ENCODE measurements around the gene FOXD1. TPM values are rescaled to one million over a fixed set of nuclear protein-coding genes. Genes with fewer than 3 reads are reported as not detected.

FOXD1 gene
- total RNA-seq, 1 donor from 2014 or later = 2.8 TPM

DNA sequence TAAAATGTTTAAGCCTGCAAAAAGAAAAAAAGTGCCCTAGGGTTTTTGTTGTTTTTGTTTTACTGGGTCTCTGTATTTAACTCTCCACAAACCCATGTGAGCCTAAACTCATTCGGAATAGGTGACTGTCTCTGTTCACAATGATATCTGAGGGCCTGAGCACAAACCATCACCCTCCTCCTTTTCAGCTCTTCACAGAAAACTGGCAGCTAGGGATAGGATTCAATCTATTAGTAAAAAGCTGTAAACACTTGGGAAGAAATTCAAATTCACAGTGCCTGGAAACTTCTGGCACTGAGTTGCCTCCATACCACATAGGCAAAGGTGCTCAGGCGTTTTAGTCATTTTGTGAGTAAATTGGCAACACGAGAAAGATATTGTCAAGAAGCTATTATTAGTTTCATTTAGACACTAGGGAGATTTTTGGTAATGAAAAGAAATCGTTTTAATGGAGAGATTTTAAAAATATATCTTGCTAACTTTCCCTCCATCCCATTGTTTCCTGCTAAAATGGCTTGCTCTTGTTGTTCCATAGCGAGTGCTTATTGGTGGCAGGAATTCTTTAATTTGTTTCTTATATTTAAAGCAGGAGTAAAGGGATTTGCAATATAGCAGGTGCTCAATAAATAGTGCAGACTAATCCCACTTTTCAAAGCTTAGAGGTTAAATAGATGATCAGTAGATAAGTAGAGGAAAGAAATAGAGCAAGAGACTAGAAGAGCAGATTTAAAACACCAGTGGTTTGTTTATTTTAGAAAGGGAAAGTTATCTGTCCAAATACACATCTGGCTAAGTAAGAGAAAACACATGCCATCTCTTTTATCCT, 9.7 kb downstream of the FOXD1 start:
- Mint-ChIP-seq H3K36me3 (ENCODE audit: unreplicated experiment) (peaks cover 4% of the 10 kb centered on the region), H3K27ac (ENCODE audit: unreplicated experiment) (no peak overlapping the region), H3K27me3 (ENCODE audit: unreplicated experiment) (peaks cover 39% of the 10 kb centered on the region), H3K9me3 (ENCODE audit: unreplicated experiment) (peaks cover 21% of the 10 kb centered on the region), H3K4me3 (ENCODE audit: unreplicated experiment) (no peak overlapping the region), H3K4me1 (ENCODE audit: low read depth, unreplicated experiment) (peaks cover 7% of the 10 kb centered on the region)
- no peak for TF ChIP-seq CTCF (IDR thresholded peaks at IDR 0.05; ENCODE audit: partially characterized antibody, unreplicated experiment)
- DNase-seq = no peak

- H3K36me3 Mint-ChIP-seq (ENCODE audit: unreplicated experiment) = peaks cover 4% of the 10 kb centered on the region
- no peak for DNase-seq
- H3K4me1 Mint-ChIP-seq (ENCODE audit: low read depth, unreplicated experiment) = peaks cover 7% of the 10 kb centered on the region
- peaks cover 21% of the 10 kb centered on the region for H3K9me3 Mint-ChIP-seq (ENCODE audit: unreplicated experiment)
- H3K27me3 Mint-ChIP-seq (ENCODE audit: unreplicated experiment) = peaks cover 34% of the 10 kb centered on the region
- peak overlapping the region; percentile 76 for H3K4me3 Mint-ChIP-seq (ENCODE audit: unreplicated experiment)
- no peak overlapping the region for H3K27ac Mint-ChIP-seq (ENCODE audit: unreplicated experiment)
- no peak for TF ChIP-seq CTCF (IDR thresholded peaks at IDR 0.05; ENCODE audit: partially characterized antibody, unreplicated experiment)
Observed at GRCh38 chr5:73437777-73438644, 10.6 kb downstream of the FOXD1 start.

DNA sequence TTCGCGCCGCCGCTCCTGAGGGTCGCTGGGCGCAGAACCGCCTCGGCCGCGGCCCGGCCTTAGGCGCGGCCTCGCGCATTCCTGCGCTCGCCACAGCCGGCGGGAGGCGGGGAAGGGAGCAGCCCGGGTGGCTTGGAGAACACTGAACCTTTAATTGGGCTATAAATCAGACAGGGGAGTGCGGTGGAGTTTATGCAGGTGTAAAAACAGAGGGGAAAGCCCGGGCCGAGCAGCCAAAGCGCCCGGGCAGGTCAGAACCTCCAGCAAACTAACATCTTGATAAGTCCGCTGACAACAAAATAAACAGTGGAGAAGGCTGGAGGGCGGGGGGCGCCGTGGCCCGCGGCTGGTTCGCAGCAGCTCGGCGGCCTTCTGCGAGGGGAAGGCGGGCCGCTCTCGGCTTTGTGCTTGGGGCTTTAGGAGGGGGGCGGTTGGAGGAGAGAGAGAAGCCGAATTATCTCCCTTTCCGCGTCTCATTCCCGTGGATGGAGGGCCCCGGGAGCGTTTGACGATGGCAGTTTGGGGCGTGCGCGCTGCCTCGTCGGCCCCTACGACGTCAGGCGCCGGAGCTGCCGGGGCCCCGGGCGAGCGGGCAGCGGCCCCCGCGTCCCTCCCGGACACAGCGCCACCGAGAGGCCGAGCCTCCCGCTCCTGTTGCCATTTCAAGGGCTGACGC, 11.3 kb downstream of the FOXD1 start:
- peak; percentile 72 for DNase-seq
- Mint-ChIP-seq H3K27ac (ENCODE audit: unreplicated experiment) (no peak overlapping the region), H3K9me3 (ENCODE audit: unreplicated experiment) (peaks cover 24% of the 10 kb centered on the region), H3K4me1 (ENCODE audit: low read depth, unreplicated experiment) (peaks cover 7% of the 10 kb centered on the region), H3K27me3 (ENCODE audit: unreplicated experiment) (peaks cover 33% of the 10 kb centered on the region), H3K36me3 (ENCODE audit: unreplicated experiment) (peaks cover 4% of the 10 kb centered on the region), H3K4me3 (ENCODE audit: unreplicated experiment) (peak overlapping the region; percentile 76)
- peak; percentile 45 for TF ChIP-seq CTCF (IDR thresholded peaks at IDR 0.05; ENCODE audit: partially characterized antibody, unreplicated experiment)

GRCh38 chr5:73436535-73437100, 12.0 kb downstream of the FOXD1 start:
- H3K27ac Mint-ChIP-seq (ENCODE audit: unreplicated experiment) = no peak overlapping the region
- no peak overlapping the region for H3K4me3 Mint-ChIP-seq (ENCODE audit: unreplicated experiment)
- peaks cover 7% of the 10 kb centered on the region for H3K4me1 Mint-ChIP-seq (ENCODE audit: low read depth, unreplicated experiment)
- peaks cover 24% of the 10 kb centered on the region for H3K9me3 Mint-ChIP-seq (ENCODE audit: unreplicated experiment)
- peaks cover 4% of the 10 kb centered on the region for H3K36me3 Mint-ChIP-seq (ENCODE audit: unreplicated experiment)
- H3K27me3 Mint-ChIP-seq (ENCODE audit: unreplicated experiment) = peaks cover 32% of the 10 kb centered on the region
- peak; percentile 35 for DNase-seq
- no peak for TF ChIP-seq CTCF (IDR thresholded peaks at IDR 0.05; ENCODE audit: partially characterized antibody, unreplicated experiment)

Data from glutamatergic neuron (in vitro differentiated cells).